Inferior parietal cortex (tissue), 1 donor: ENCODE data around the gene EMC1.
"Not testable (repeated sequence)": the region's sequence is repeated elsewhere in the genome, so short reads cannot be mapped to it uniquely, and the experiment has no call there.

Experiments
- DNase-seq: peaks from one replicate; pipeline ENCODE4 v3.0.0-alpha.2; 2016; ENCODE audit errors: extremely low spot score

The EMC1 gene

DNA sequence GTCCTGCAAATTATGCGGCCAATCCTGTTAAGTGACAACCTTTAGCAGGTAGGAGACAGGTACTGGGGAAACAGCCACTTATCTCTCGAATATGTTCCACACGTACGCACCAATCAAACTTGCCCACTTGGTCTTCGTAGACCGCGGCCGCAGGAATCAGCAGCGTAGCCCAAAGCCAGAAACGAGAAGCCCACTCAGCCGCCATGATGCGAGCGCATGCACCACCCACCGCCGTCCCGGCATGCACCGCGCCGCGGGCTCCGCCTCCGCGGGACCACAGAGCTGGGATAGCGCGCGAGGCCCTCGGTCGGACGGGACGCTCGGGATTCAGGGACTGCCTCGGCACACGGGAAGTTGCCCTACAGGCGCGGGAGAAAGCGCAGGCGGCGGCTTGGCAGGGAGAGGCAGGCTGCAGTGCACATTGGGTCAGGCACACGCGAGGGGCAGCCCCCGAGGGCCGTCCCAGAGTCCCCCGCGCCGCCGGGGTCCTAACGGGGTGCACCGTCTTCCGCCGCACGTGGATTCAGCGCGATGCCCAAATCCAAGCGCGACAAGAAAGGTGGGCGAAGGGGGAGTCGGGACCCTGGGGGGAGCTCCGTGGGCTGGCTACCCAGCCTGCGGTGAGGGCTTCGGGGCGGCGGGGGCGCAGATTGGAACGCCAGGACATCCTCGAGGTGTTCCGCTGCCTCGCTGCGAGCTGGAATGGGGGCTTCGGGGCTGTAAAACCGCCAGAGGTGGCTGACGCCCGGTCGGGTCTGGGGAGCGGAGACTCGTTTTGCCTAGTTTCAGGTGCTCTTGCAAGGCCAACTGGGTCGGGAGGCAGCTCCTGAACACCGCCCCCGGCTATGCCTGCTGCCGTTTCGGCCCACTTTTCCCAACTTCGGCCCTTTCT, at the start of gene EMC1, which contains the start of gene MRTO4:
Gene EMC1, minus strand, starts transcription at position 220 of the 892 bp plus-strand sequence. Its CDS starts 15 bp downstream, at position 205.
Gene MRTO4, plus strand, starts transcription at position 501 of the 892 bp plus-strand sequence. Its CDS starts 31 bp downstream, at position 532.
- peak; percentile 90 for DNase-seq

DNA sequence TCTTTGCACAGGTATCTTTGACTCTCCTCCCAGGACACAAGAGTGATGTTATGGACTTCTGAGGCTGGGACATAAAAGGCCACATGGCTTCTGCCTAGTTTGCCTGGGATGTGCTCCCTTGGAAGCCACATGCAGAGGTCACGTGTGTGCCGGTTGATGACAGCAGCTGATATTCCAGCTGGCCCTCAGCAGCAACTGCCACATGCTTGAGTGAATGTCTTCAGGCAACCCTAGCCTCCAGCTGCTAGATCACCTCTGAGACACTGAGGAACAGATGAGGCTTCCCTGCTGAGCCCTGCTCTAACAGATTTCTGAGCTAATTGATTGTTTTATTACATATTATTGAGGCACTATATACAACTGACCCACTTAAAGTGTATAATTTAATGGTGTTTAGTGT, 48.9 kb upstream of the EMC1 start:
- DNase-seq, result no peak

DNA sequence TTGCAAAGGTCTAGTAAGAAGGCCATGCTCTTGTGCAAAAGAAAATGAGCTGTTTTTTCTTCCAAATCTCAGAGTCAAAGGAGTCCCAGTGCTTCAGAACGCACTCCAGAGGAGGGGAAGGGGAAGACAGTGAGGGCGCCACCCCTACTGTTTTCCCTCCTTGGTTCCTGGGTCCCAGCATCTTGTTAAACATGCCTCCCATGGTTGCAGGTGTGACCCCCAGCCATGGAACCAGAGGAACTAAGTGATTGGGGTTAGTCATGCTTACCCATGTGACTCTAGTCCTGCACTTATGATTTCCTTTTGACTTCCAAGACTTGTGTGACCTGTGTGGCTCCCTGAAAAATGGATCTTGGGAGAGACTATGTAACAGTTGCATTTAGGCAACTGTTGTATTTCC, 43.3 kb upstream of the EMC1 start:
- DNase-seq, result no peak

DNA sequence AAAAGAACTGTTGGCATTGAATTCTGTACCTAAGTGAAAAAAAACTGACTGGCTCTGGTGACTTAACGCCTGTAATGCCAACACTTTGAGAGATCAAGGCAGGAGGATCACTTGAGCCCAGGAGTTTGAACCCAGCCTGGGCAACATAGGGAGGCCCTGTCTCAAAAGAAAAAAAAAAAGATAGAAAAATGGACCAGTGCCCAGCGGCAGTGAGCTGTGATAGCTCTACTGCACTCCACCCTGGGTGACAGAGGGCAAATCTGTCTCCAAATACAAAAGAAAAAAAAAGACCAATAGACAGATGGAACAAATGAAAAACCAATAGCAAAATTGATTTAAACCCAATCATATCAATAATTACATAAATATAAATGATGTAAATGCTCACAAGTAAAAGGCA, 37.9 kb upstream of the EMC1 start:
- DNase-seq, result no peak

DNA sequence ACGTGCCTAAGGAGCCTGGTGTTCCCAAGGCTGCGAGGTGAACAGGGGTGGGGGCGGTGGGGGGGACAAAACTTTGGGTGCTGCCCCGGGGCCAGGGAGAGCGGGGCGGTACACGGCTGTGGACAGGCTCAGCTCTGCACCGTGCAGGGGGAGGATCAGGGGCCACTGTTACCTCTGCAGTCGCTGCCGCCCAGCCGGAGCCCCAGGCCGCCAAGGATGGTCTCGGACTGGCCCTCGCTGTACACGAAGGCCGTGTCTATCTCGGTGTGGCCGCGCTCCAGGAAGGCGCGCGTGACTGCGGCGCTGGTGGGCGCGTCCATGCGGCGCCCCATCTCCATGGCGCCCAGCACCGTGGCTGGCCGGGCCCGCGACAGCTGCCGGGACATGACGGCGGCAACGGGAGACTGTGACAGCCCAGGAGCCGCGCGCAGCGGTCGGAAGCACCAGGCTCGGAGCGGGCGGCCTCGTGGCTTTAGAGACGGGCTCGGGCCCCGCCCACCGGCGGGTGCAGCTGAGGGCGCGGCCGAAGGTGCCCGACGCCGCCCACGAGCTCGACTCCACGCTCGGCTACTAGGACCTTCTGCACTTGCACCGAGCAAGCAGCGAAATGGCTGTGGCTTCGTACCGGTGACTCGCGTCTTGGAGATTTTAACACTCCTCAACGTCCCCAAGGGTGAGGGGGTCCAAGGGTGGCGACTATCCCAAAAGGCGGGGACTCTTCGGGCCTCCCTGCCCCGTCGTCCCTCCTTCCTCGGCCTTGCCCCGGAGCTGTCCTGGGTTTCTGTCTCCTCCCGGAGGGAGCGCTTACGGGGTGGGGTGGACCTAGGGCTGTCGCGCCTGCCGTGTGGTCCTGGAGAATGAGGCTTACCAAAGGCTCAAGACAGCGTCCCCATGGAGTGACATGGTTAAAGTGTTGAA, 37.3 kb upstream of the EMC1 start, which contains the start of gene AKR7A3:
Gene AKR7A3, minus strand, starts transcription at position 447 of the 918 bp plus-strand sequence. Its CDS starts 61 bp downstream, at position 386.
- DNase-seq, result not testable (repeated sequence)

DNA sequence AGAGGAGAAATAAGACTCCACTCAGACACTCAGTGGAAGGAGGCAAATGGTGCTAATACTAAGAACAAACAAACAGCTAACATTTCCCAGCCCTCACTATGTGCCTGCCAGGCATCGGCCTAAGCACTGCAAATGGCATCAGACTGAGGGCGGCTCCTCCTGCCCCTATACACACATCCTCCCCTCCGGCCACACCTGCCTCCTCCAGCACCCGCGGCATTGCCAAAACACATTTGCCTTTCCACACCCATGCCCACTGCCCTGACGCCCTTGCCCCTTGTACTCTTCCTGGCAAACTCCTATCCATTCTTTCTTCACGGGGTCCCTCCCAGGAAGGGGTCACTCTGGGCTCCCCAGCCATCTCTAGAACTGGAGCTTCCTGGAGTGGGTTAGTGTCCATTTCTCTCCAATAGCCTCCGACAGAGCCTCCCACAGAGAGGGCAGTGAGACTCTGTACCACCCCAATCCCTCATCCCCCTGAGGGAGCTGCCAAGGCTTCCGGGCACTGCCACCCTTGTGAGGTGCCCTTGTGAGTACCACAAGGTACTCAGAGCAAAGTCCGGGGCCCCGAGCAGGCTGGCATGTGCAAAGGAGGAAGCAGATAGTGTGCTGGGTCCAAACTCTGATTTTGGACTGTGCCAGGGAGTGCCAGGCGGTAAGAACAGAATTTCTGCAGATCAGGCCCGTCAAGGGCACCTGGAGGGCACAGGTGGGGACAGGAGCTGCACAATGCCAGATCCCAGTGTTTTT, 36.3 kb upstream of the EMC1 start:
- DNase-seq, result no peak

DNA sequence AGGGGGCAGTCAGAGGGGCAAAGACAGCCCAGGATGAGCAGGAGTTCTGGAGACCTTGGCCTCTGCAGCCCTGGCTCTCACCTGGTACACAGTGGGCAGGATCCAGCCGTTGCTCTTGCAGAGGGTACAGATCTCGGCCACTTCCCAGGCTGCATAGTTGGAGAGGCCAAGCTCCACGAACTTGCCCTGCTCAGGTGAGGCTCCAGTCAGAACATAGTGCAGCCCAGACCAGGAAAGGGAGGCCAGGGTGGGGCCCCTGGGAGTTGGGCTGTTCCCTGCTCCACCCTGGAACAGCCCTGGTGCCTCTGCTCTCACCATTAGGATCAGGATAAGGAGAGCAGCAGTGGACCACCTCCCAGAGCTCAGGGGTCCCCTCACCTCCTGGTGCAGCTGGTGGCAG, 34.5 kb upstream of the EMC1 start:
- DNase-seq, result not testable (repeated sequence)

DNA sequence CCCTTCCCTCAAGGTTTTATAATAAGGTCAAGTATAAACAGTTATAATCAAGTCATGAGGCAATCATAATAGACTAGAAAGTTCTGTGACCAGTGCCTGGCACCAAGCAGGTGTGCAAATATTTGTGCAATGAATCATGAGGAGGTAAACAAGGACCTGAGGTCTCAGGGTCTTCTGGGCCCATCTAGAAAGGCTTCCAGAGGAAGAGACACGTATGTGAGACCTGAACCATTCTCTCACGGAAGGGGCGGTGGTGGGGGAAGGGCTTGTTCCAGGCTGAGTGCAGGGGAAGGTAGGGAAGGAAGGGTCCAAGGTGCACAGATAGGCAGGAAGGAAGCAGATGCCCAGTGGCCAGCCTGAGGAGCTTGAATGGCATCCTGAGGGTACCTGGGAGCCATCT, 34.0 kb upstream of the EMC1 start:
- not testable (repeated sequence) for DNase-seq

DNA sequence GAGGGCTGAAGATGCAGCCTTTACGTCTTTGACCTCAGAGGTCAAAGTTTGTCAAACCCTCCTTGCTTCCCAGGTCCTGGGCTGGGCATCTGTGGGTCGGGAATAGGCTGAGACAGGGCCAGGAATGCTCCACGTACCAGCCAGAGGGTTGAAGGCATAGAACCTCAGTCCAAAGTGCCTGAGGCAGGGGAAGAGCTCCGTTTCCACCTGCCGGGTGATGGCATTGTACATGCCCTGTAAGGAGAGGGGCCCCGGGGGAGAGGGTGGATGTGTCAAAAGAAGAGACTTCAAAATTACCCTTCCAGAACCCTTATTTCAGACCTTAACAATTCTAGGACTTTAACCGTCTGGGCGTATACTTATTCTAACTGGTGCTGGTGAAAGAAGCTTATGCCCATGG, 33.6 kb upstream of the EMC1 start:
- DNase-seq, result no peak

DNA sequence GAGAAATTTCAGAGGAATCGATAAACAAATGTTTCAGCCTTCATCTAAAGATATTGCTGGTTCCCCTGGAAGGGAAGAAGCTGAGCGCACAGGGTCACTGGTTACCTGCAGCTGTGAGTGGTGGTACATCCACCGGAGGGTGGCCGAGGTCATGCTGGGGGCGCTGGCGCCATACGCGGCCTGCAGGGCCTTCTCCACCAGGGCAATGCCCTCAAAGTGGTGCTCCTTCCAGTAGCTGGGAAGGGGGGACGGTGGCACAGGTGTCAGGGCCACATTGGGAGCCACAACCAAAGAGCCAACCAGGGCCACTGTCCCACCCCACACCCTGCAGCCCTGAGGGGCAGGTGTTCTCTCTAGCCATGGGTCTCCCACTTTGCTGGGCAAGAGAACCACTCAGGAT, 32.6 kb upstream of the EMC1 start:
- no peak for DNase-seq

DNA sequence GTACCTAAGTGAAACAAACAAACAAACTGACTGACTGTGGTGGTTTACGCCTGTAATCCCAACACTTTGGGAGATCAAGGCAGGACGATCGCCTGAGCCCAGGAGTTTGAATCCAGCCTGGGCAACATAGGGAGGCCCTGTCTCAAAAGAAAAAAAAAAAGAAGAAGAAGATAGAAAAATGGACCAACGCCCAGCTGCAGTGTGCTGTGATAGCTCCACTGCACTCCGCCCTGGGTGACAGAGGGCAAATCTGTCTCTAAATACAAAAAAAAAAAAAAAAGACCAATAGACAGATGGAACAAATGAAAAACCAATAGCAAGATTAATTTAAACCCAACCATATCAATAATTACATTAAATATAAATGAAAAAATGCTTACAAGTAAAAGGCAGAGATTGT, 23.3 kb upstream of the EMC1 start:
- DNase-seq, result no peak

DNA sequence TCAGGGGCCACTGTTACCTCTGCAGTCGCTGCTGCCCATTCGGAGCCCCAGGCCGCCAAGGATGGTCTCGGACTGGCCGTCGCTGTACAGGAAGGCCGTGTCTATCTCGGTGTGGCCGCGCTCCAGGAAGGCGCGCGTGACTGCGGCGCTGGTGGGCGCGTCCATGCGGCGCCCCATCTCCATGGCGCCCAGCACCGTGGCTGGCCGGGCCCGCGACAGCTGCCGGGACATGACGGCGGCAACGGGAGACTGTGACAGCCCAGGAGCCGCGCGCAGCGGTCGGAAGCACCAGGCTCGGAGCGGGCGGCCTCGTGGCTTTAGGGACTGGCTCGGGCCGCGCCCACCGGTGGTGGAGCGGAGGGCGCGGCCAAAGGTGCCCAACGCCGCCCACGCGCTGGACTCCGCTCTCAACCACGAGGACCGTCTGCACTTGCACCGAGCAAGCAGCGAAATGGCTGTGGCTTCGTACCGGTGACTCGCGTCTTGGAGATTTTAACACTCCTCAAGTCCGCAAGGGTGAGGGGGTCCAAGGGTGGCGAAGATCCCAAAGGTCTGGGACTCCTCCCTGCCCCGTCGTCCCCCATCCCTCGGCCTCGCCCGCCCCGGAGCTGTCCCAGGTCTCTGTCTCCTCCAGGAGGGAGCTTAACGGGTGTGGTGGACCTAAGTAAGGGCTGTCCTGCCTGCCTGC, 22.7 kb upstream of the EMC1 start:
- not testable (repeated sequence) for DNase-seq

DNA sequence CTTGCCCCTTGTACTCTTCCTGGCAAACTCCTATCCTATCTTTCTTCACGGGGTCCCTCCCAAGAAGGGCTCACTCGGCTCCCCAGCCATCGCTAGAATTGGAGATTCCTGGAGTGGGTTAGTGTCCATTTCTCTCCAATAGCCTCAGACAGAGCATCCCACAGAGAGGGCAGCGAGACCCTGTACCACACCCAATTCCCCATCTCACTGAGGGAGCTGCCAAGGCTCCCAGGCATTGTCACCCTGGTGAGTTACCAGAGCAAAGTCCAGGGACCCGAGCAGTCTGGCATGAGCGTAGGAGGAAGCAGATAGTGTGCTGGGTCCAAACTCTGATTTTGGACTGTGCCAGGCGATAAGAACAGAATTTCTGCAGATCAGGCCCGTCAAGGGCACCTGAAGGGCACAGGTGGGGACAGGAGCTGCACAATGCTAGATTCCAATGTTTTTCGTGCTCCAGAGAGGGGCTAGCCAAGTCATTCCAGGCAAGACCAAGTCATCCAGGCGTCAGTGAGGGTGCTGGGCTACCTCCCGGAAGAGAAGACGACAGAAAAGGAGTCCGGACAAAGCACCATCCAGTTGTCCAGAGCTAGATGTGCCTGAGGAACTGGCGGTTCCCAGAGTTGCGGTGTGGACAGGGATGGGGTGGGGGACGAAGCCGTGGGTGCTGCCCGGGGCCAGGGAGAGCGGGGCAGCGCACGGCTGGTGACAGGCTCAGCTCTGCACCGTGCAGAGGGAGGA, 22.0 kb upstream of the EMC1 start:
- no peak for DNase-seq

DNA sequence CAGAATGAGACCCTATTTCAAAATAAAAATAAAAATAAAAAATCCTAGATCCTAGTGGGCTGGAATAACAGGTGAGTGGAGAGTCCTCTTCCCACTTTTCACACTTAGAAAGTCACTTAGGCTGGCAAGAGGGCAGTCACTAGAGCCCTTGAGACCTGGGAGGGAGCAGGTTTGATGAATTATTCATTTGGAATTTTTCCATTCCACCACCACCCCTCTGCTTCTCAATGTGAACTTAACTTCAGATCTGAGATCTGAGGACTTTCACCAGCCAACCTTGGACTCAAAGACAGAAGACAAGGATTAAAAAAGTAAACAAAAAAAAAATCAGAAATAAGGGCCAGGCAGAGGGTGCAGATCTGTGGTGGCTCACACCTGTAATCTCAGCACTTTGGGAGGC, 20.7 kb upstream of the EMC1 start:
- no peak for DNase-seq

DNA sequence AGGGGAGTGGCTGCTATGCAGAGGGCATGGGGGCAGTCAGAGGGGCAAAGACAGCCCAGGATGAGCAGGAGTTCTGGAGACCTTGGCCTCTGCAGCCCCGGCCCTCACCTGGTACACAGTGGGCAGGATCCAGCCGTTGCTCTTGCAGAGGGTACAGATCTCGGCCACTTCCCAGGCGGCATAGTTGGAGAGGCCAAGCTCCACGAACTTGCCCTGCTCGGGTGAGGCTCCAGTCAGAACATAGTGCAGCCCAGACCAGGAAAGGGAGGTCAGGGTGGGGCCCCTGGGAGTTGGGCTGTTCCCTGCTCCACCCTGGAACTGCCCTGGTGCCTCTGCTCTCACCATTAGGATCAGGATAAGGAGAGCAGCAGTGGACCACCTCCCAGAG, 19.0 kb upstream of the EMC1 start:
- not testable (repeated sequence) for DNase-seq

DNA sequence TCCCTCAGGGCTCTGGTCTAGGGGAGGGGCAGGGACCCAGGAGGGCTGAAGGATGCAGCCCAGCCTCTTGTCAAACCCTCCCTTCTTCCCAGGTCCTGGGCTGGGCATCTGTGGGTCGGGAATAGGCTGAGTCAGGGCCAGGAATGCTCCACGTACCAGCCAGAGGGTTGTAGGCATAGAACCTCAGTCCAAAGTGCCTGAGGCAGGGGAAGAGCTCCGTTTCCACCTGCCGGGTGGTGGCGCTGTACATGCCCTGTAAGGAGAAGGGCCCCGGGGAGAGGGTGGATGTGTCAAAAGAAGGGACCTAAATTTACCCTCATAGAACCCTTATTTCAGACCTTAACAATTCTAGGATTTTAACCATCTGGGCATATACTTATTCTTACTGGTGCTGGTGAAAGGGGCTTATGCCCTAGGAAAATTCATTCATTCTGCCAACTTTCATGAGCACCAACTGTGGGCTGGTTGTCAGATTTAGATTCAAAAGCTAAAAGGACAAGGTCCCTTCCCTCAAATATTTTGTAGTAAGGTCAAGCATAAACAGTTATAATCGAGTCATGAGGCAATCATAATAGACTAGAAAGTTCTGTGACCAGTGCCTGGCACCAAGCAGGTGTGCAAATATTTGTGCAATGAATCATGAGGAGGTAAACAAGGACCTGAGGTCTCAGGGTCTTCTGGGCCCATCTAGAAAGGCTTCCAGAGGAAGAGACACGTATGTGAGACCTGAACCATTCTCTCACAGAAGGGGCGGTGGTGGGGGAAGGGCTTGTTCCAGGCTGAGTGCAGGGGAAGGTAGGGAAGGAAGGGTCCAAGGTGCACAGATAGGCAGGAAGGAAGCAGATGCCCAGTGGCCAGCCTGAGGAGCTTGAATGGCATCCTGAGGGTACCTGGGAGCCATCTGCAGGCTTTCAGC, 18.4 kb upstream of the EMC1 start:
- DNase-seq, result not testable (repeated sequence)

DNA sequence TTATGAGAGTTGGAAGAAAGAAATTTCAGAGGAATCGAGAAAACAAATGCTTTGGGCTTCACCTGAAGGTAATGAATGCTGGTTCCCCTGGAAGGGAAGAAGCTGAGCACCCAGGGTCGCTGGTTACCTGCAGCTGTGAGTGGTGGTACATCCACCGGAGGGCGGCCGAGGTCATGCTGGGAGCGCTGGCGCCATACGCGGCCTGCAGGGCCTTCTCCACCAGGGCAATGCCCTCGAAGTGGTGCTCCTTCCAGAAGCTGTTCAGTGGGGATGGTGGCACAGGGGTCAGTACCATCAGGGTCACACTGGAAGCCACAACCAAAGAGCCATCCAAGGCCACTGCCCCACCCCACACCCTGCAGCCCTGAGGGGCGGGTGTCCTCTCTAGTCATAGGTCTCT, 17.1 kb upstream of the EMC1 start:
- DNase-seq, result no peak

DNA sequence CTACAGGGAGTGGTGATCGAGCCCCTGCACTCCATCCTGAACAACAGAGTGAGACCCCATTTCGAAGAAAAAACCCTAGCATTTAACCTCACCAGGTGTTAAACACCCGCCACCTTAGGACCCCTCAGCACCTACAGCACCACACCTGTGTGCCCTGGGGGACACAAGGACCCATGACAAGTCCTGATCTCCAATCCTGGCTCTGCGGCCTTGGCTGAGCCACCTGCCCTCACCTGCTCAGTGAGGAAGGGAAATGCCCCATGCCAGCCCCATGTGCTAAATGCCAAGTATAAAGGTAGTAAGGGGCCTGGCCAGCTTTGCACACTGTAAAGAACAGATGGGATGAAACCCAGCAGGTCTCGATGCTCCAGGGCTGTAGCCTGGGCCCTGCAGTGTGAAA, 11.4 kb upstream of the EMC1 start:
- DNase-seq, result no peak

DNA sequence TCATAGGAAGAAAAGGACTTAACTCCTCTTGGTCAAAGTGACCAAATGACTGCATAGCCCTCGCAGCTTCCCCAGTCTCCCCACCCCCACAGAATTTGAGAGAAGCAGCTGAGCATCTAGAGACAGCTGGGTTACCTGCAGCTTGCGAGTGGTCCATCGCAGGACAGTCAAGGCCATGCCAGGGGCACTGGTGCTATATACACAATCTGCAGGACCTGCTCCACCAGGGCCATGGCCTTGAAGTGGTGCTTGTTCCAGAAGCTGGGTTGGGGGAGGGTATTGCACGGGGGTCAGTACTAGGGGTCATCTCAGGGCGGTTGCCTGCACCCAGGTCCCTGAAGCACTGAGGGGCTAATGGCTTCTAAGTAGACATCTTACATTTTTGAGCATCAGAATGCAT, 10.7 kb upstream of the EMC1 start:
- no peak for DNase-seq
